ENCODE measurements around the gene TBX2.

The TBX2 gene

GRCh38 chr17:61393904-61394629 lies 5.6 kb upstream of the TBX2 start:
- no peak for DNase-seq (ENCODE audit: extremely low read depth, low read depth)
- H3K4me3 ChIP-seq (replicated peaks; ENCODE audit: low read depth, low read length) = no peak overlapping the region

GRCh38 chr17:61394630-61395408 lies 4.8 kb upstream of the TBX2 start:
- DNase-seq (ENCODE audit: extremely low read depth, low read depth) = no peak
- TF ChIP-seq, protein P1, sequence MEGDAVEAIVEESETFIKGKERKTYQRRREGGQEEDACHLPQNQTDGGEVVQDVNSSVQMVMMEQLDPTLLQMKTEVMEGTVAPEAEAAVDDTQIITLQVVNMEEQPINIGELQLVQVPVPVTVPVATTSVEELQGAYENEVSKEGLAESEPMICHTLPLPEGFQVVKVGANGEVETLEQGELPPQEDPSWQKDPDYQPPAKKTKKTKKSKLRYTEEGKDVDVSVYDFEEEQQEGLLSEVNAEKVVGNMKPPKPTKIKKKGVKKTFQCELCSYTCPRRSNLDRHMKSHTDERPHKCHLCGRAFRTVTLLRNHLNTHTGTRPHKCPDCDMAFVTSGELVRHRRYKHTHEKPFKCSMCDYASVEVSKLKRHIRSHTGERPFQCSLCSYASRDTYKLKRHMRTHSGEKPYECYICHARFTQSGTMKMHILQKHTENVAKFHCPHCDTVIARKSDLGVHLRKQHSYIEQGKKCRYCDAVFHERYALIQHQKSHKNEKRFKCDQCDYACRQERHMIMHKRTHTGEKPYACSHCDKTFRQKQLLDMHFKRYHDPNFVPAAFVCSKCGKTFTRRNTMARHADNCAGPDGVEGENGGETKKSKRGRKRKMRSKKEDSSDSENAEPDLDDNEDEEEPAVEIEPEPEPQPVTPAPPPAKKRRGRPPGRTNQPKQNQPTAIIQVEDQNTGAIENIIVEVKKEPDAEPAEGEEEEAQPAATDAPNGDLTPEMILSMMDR (IDR thresholded peaks at IDR 0.05; ENCODE audit: low read depth, low read length, missing control alignments) = no peak
- no peak overlapping the region for H3K4me3 ChIP-seq (replicated peaks; ENCODE audit: low read depth, low read length)

More at GRCh38 chr17:61393904-61394629, 5.6 kb upstream of the TBX2 start:
- TF ChIP-seq, protein P1 (IDR thresholded peaks at IDR 0.05; ENCODE audit: low read depth, low read length, missing control alignments) = no peak

- no peak overlapping the region for H3K4me3 ChIP-seq (replicated peaks; ENCODE audit: low read depth, low read length)
- TF ChIP-seq, protein P1 (IDR thresholded peaks at IDR 0.05; ENCODE audit: low read depth, low read length, missing control alignments) = no peak
- DNase-seq (ENCODE audit: extremely low read depth, low read depth) = no peak
These were observed 4.1 kb upstream of the TBX2 start for GRCh38 chr17:61395409-61395982.

- DNase-seq (ENCODE audit: extremely low read depth, low read depth) = no peak
- TF ChIP-seq, protein P1 (IDR thresholded peaks at IDR 0.05; ENCODE audit: low read depth, low read length, missing control alignments) = no peak
- no peak overlapping the region for H3K4me3 ChIP-seq (replicated peaks; ENCODE audit: low read depth, low read length)
These were observed 3.6 kb upstream of the TBX2 start for GRCh38 chr17:61395983-61396585.

DNA sequence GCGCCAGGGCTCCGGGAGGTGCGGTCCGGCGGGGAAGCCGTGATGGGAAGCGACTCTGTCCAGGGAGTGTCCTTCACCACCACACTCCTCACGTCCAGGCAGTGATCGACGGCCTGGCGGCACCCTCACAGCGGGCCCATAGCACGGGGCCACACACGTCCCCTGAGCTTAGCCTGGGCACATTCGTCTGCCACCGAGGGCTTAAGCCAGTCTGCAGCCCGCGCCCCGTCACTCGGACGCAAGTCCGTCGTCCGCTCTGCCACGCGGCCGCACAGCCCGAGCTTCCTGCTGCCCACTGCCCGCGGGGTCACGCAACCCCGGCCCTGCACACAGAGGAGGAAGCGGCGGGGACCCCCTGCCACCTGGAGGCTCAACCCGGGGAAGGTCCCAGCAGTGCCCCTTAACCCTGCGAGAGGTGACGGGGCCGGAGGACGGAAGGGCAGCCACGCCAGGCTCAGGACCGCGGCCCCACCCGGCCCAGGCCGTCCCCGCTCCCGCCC lies 3.0 kb upstream of the TBX2 start:
- TF ChIP-seq, protein P1 (IDR thresholded peaks at IDR 0.05; ENCODE audit: low read depth, low read length, missing control alignments) = no peak
- DNase-seq (ENCODE audit: extremely low read depth, low read depth) = no peak
- H3K4me3 ChIP-seq (replicated peaks; ENCODE audit: low read depth, low read length) = no peak overlapping the region

DNA sequence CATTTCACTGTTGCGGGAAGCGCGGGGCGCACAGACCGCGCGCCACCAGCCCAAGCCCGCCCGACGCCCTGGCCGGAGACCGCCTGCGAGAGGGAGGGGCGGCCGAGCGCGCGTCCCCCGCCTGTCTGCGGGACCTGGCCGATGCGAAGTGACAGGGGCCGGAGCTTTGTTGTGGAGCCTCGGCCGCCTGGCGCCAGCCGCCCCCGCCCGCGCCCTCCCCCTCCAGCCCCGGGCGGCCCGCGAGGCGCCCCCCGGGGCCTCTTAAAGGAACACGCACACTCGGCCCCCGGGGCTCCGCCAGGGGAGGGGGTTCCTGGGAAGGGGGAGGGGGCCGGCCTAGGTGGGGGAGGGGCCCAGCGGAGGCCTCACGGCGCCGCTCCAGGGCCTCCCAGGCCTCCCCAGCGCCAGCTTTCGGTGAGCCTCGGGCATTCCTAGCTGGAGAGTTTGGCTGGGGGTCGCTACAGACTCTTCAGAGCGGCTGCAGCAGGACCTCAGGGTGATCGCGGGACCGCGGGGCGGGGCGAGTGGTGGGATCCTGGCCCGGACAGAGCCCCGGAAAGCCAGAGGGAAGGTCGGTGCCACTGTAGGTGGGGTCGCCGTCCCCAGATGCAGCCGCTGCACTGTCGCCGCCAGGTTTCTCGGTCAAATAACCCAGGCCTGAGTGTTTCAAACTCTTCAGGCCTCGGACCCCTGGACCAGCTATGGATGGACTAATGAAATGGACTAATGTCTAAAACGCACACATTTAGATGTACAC lies 2.4 kb upstream of the TBX2 start:
- DNase-seq (ENCODE audit: extremely low read depth, low read depth) = no peak
- H3K4me3 ChIP-seq (replicated peaks; ENCODE audit: low read depth, low read length) = peak overlapping the region; percentile 60
- TF ChIP-seq, protein P1 (IDR thresholded peaks at IDR 0.05; ENCODE audit: low read depth, low read length, missing control alignments) = no peak
